ENCODE data around the gene SNX11. TPM values are rescaled to one million over a fixed set of nuclear protein-coding genes. Genes with fewer than 3 reads are reported as not detected.

The SNX11 gene
- total and polyA plus RNA-seq, 9 of the 15 experiments (the other 6 are each of a cell fraction or from before 2014, with no cell fraction given): 12.4 to 24.0 (median 16.8) TPM

GRCh38 chr17:48101012-48101720 is 6.4 kb upstream of the SNX11 start, which contains the start of gene CBX1 (continued):
- TF ChIP-seq ZBTB26 (CRISPR knock-in tag; IDR thresholded peaks at IDR 0.05): no peak
- TF ChIP-seq FOXJ2 (tag; IDR thresholded peaks at IDR 0.05): no peak
- no peak for TF ChIP-seq NR3C1 (CRISPR knock-in tag; IDR thresholded peaks at IDR 0.05)
- TF ChIP-seq CREB3L1 (IDR thresholded peaks at IDR 0.05; ENCODE audit: borderline replicate concordance, low read depth): peak; percentile 88
- TF ChIP-seq PHF8 (IDR thresholded peaks at IDR 0.05; ENCODE audit: borderline replicate concordance, low read length): peak; percentile 77; the same call in 1 of the 2 replicates
- TF ChIP-seq ZBTB2 (IDR thresholded peaks at IDR 0.05): peak; percentile 72; the same call in 1 of the 2 replicates
- TF ChIP-seq NFXL1 (CRISPR knock-in tag; IDR thresholded peaks at IDR 0.05): no peak
- TF ChIP-seq NFYB (IDR thresholded peaks at IDR 0.05; ENCODE audit: extremely low read depth, insufficient read length): no peak
- TF ChIP-seq MEIS2 (IDR thresholded peaks at IDR 0.05; ENCODE audit: partially characterized antibody): peak; percentile 88
- no peak for TF ChIP-seq MLLT1 (IDR thresholded peaks at IDR 0.05)
- TF ChIP-seq SIRT6 (IDR thresholded peaks at IDR 0.05; ENCODE audit: low read depth, low read length): no peak
- TF ChIP-seq ZFP36 (IDR thresholded peaks at IDR 0.05; ENCODE audit: low read depth, low read length, partially characterized antibody): peak; percentile 77
- TF ChIP-seq RBFOX2 (IDR thresholded peaks at IDR 0.05; ENCODE audit: low read depth, low read length): peak; percentile 92
- peak; percentile 12; the same call in 1 of the 2 replicates for TF ChIP-seq CREB1 (IDR thresholded peaks at IDR 0.05)
- TF ChIP-seq CREB1 (CRISPR knock-in tag; IDR thresholded peaks at IDR 0.05): peak; percentile 69; the same call in 1 of the 2 replicates
- TF ChIP-seq ELF4 (CRISPR knock-in tag; IDR thresholded peaks at IDR 0.05): no peak

All from K562 (cell line).